Lower lobe of right lung (tissue), 2 donors: ENCODE data around the gene ACP4. TPM values are rescaled to one million over a fixed set of nuclear protein-coding genes. Genes with fewer than 3 reads are reported as not detected.
"Not testable (repeated sequence)": the region's sequence is repeated elsewhere in the genome, so short reads cannot be mapped to it uniquely, and the experiment has no call there.

Source experiments
- ATAC-seq, 2 donors: fragments of 200-7000 bp; cut with Tn5 transposase; one replicate each; pipeline ENCODE4 v1.9.1; 2020 to 2022; ENCODE audit warnings: mild to moderate bottlenecking in 2 of 2, moderate library complexity in 2 of 2
- DNase-seq: peaks from one replicate; pipeline ENCODE4 v3.0.0-alpha.2; 2020
- H3K27ac ChIP-seq: fragments of 200-600 bp; one replicate; pipeline ENCODE4 v1.8.0; 2022
- H3K27me3 ChIP-seq: fragments of 200-600 bp; one replicate; pipeline ENCODE4 v1.8.0; 2022; ENCODE audit warnings: low read depth
- H3K36me3 ChIP-seq: fragments of 200-600 bp; one replicate; pipeline ENCODE4 v1.8.0; 2022; ENCODE audit warnings: mild to moderate bottlenecking
- H3K4me1 ChIP-seq: fragments of 200-600 bp; one replicate; pipeline ENCODE4 v1.8.0; 2022
- H3K4me3 ChIP-seq: fragments of 200-600 bp; one replicate; pipeline ENCODE4 v1.8.0; 2022; ENCODE audit warnings: mild to moderate bottlenecking
- H3K9me3 ChIP-seq: fragments of 200-600 bp; one replicate; pipeline ENCODE4 v1.8.0; 2022
- intact Hi-C: fragments of 100-400 bp; cut with DNase I; formaldehyde crosslinking; loops from one replicate; pipeline ENCODE4 v1.11.0; 2022
- total RNA-seq: library from RNA; stranded (reverse); fragmentation: NEBNext Ultra II Directional; extraction: Animal tissue kit (Norgen Biotek cat#: 25700); gene quantifications from one replicate; pipeline ENCODE4 v1.2.1, GENCODE V29; 2021
- TF ChIP-seq, protein P1 (sequence below): fragments of 200-600 bp; IDR thresholded peaks from one replicate; pipeline ENCODE4 v1.8.0; 2022; ENCODE audit warnings: antibody characterized with exemption, mild to moderate bottlenecking
- donor health status: DM: no; HTN: yes; CAD: no; lungs with severe emphysema.

Gene ACP4
- total RNA-seq, 1 donor from 2014 or later = not detected

DNA sequence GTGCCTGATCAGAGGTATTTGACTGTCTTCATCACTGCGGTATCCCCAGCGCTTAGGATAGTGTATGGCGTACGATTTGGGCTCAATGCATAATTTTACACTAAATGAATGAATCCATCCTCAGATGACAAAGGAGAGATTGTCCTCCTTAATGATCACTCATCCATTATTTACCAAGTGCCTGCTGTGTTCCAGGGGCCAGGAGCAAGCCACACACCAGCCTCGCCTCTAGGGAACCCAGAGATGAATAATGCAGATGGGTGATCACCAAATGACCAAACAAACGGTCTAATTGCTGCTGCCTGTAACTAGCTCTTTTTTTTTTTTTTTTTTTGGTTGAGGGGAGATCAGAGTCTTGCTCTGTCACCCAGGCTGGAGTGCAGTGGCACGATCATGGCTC, 25.8 kb upstream of the ACP4 start:
- H3K4me3 ChIP-seq = no peak overlapping the region
- no peaks in the 10 kb centered on the region for H3K9me3 ChIP-seq
- DNase-seq (no peak), ATAC-seq (no peak)
- no peaks in the 10 kb centered on the region for H3K36me3 ChIP-seq
- H3K27ac ChIP-seq = no peak overlapping the region
- H3K27me3 ChIP-seq = peaks cover 11% of the 10 kb centered on the region
- TF ChIP-seq, protein P1, sequence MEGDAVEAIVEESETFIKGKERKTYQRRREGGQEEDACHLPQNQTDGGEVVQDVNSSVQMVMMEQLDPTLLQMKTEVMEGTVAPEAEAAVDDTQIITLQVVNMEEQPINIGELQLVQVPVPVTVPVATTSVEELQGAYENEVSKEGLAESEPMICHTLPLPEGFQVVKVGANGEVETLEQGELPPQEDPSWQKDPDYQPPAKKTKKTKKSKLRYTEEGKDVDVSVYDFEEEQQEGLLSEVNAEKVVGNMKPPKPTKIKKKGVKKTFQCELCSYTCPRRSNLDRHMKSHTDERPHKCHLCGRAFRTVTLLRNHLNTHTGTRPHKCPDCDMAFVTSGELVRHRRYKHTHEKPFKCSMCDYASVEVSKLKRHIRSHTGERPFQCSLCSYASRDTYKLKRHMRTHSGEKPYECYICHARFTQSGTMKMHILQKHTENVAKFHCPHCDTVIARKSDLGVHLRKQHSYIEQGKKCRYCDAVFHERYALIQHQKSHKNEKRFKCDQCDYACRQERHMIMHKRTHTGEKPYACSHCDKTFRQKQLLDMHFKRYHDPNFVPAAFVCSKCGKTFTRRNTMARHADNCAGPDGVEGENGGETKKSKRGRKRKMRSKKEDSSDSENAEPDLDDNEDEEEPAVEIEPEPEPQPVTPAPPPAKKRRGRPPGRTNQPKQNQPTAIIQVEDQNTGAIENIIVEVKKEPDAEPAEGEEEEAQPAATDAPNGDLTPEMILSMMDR = no peak
- intact Hi-C loops = no loop called here
- H3K4me1 ChIP-seq = no peaks in the 10 kb centered on the region

DNA sequence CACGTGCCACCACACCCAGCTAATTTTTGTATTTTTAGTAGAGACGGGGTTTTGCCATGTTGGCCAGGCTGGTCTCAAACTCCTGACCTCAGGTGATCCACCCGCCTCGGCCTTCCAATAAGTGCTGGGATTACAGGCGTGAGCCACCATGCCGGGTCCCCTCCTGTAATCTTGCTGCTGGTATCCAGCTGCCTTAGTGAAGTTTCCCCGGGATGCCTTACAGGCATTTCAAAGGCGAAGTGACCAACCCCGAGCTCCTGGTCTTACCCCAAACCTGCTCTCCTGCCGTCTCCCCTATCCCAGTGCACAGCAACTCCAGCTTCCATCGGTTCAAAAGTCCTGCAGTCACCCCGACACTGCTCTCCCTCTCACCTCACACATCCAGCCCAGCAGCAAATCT, 23.5 kb upstream of the ACP4 start:
- H3K36me3 ChIP-seq, H3K4me3 ChIP-seq, DNase-seq, H3K27ac ChIP-seq, H3K4me1 ChIP-seq, ATAC-seq, H3K9me3 ChIP-seq, intact Hi-C loops: not testable (repeated sequence)
- H3K27me3 ChIP-seq = peaks cover 19% of the 10 kb centered on the region

DNA sequence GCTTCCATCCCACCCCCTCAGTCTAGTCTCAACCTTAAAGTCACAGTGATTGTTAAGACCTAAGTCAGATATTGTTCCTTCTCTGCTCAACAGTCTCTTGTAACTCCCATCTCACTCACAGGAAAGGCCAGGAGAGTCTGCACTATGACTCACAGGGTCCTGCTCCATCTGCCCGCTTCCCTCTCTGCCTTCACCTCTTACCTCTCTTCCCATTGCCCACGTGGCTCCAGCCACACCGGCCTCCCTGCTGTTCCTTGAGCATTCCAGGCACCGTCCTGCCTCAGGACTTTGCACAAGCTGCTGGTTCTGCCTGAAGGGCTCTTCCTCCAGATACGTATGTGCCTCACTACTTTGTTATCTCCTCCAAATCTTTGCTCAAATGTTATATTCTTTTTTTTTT, 23.0 kb upstream of the ACP4 start:
- ATAC-seq, intact Hi-C loops, DNase-seq, H3K9me3 ChIP-seq, H3K27ac ChIP-seq, H3K36me3 ChIP-seq, H3K4me1 ChIP-seq, H3K4me3 ChIP-seq: not testable (repeated sequence)
- H3K27me3 ChIP-seq = peaks cover 22% of the 10 kb centered on the region

DNA sequence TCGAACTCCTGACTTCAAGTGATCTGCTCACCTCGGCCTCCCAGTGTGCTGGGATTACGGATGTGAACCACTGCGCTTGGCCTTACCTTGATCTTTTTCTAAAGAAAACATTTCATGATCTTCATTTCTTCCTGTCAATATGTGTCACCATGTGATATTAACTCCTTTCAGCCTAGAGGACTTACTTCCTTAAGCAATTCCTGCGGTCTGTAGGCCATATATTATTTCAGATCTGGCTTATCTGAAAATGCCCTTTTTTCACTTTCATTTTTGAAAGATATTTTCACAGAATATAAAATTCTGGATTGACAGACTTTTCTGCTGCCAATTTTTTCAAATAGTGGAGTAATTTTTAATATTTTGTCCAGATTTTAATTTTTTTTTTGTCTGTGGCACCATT, 21.9 kb upstream of the ACP4 start:
- H3K4me1 ChIP-seq = no peaks in the 10 kb centered on the region
- H3K36me3 ChIP-seq = no peaks in the 10 kb centered on the region
- peaks cover 25% of the 10 kb centered on the region for H3K27me3 ChIP-seq
- no peak for ATAC-seq
- H3K27ac ChIP-seq = no peak overlapping the region
- DNase-seq = no peak
- intact Hi-C loops = no loop called here
- TF ChIP-seq, protein P1 = no peak
- no peaks in the 10 kb centered on the region for H3K9me3 ChIP-seq
- H3K4me3 ChIP-seq = no peak overlapping the region

DNA sequence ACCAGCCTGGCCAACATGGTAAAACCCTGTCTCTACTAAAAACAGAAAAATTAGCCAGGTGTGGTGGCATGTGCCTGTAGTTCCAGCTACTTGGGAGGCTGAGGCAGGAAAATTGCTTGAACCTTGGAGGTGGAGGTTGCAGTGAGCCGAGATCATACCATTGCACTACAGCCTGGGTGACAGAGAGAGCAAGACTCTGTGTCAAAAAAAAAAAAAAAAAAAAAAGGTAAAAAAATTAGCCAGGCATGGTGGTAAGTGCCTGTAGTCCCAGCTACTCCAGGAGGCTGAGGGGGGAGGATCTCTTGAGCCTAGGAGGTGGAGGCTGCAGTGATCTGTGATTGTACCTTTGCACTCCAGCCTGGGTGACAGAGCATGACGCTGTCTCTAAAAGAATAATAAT, 20.1 kb upstream of the ACP4 start, which contains the start of gene GPR32:
GPR32 (plus strand) TSS at position 301 of the 400 bp plus-strand sequence. CDS start 137 bp downstream, outside the sequence.
- H3K4me1 ChIP-seq, ATAC-seq, H3K36me3 ChIP-seq, DNase-seq, H3K27ac ChIP-seq, H3K9me3 ChIP-seq, H3K4me3 ChIP-seq, intact Hi-C loops: not testable (repeated sequence)
- H3K27me3 ChIP-seq = peaks cover 31% of the 10 kb centered on the region

DNA sequence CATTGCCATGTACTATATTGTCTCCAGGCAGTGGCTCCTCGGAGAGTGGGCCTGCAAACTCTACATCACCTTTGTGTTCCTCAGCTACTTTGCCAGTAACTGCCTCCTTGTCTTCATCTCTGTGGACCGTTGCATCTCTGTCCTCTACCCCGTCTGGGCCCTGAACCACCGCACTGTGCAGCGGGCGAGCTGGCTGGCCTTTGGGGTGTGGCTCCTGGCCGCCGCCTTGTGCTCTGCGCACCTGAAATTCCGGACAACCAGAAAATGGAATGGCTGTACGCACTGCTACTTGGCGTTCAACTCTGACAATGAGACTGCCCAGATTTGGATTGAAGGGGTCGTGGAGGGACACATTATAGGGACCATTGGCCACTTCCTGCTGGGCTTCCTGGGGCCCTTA, 19.3 kb upstream of the ACP4 start:
- no peak overlapping the region for H3K4me3 ChIP-seq
- H3K9me3 ChIP-seq = no peaks in the 10 kb centered on the region
- TF ChIP-seq, protein P1 = no peak
- intact Hi-C loops = no loop called here
- DNase-seq = no peak
- H3K4me1 ChIP-seq = no peaks in the 10 kb centered on the region
- ATAC-seq = no peak
- H3K27me3 ChIP-seq = peaks cover 35% of the 10 kb centered on the region
- H3K36me3 ChIP-seq = no peaks in the 10 kb centered on the region
- H3K27ac ChIP-seq = no peak overlapping the region

DNA sequence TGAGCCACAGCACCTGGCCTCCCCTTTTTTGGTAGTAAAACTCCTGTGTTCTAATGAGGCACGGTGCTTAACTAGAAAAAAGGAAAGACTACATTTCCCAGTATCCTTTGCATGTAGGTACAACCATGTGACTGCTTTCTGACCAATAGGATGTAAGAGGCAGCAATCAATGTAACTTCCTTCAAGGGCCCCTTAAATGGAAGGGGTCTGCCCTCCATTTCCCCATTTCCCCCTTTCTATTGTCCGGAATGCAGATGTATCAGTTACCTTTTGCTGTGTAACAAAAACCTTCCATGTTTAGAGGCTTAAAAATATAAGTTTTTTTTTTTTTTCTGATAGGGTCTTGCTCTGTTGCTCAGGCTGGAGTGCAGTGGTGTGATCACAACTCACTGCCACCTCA, 17.7 kb upstream of the ACP4 start:
- Histone ChIP-seq H3K4me3 (no peak overlapping the region), H3K36me3 (no peaks in the 10 kb centered on the region), H3K27me3 (peaks cover 50% of the 10 kb centered on the region), H3K4me1 (no peaks in the 10 kb centered on the region), H3K9me3 (peaks cover 7% of the 10 kb centered on the region), H3K27ac (no peak overlapping the region)
- TF ChIP-seq, protein P1 = no peak
- DNase-seq (no peak), ATAC-seq (no peak)
- intact Hi-C loops = no loop called here

DNA sequence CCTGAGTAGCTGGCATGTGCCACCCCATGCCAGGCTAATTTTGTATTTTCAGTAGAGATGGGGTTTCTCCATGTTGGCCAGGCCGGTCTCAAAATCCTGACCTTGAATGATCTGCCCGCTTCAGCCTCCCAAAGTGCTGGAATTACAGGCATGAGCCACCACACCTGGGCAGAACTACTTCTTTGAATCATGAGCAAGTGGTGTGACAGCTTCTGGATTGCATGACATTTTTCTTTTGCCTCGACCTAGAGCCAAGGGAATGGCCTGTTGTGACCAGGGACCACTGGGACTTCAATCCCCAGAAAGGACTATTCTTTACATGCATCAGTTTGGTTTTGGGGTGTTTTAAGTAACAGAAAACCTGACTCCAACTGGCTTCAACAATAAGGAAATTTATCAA, 17.3 kb upstream of the ACP4 start:
- H3K4me3 ChIP-seq, DNase-seq, H3K36me3 ChIP-seq, H3K4me1 ChIP-seq, ATAC-seq, intact Hi-C loops, H3K27ac ChIP-seq, H3K9me3 ChIP-seq: not testable (repeated sequence)
- H3K27me3 ChIP-seq = peaks cover 52% of the 10 kb centered on the region

DNA sequence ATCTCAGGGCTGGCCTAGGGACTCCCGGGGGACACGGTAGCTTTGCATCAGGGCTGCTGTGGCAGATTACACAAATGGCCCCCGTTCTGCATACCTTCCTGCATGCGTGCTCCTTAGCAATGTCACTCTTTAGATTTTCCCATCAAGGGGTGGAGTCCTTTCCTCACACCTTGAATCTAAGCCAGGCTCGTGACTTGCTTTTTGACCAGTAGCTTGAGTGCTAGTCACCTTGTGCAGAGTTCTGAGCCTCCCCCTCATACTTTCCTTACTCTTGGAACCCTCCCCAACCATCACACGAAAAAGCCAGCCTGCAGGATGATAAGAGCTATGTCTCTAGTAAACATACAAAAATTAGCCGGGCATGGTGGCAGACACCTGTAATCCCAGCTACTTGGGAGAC, 16.8 kb upstream of the ACP4 start:
- H3K4me1 ChIP-seq, intact Hi-C loops, H3K4me3 ChIP-seq, DNase-seq, H3K27ac ChIP-seq, ATAC-seq, H3K36me3 ChIP-seq, H3K9me3 ChIP-seq: not testable (repeated sequence)
- H3K27me3 ChIP-seq = peaks cover 57% of the 10 kb centered on the region
